IMR-90 (cell line): Measurements from ENCODE around the gene GNE. TPM values are rescaled to one million over a fixed set of nuclear protein-coding genes. Genes with fewer than 3 reads are reported as not detected.

ENCODE experiments used
- ATAC-seq: fragments of 200-7000 bp; cut with Tn5 transposase; 2 replicates; pipeline ENCODE4 v1.9.1; 2020; ENCODE audit warnings: low read depth, mild to moderate bottlenecking, moderate library complexity
- BruUV-seq: library from RNA; stranded (reverse); fragments of 400-500 nt; replicated peaks from 2 replicates; lab custom pipeline; 2021; lab: Mats Ljungman, UMichigan
- CTCF ChIA-PET: fragments of 300-600 bp; formaldehyde crosslinking; extraction: SDS; loops from one replicate; lab custom pipeline; 2021; ENCODE audit warnings: antibody characterized with exemption; lab: Yijun Ruan, JAX
- POLR2A ChIA-PET: fragments of 300-600 bp; sonication (Branson Sonifier 250); formaldehyde crosslinking; loops from one replicate; lab custom pipeline; 2022; ENCODE audit warnings: antibody characterized with exemption; ENCODE audit not compliant: unreplicated experiment; lab: Charles Lee
- DNase-seq: peaks from one replicate; pipeline ENCODE4 v3.0.0; 2013
- H2AFZ ChIP-seq: replicated peaks from 2 replicates; pipeline ENCODE3; 2013; ENCODE audit warnings: low read length, mild to moderate bottlenecking; ENCODE audit not compliant: poor library complexity
- H2AK5ac ChIP-seq: 2 replicates; pipeline ENCODE4 v1.6.1; 2013; ENCODE audit warnings: low read depth, low read length, inconsistent platforms
- H2AK9ac ChIP-seq: replicated peaks from 2 replicates; pipeline ENCODE3; 2013; ENCODE audit warnings: mild to moderate bottlenecking, low read depth, low read length, moderate library complexity; ENCODE audit not compliant: poor library complexity
- H2BK120ac ChIP-seq: 2 replicates; pipeline ENCODE4 v1.6.1; 2013; ENCODE audit warnings: low read depth, low read length, inconsistent platforms
- H2BK15ac ChIP-seq: 3 replicates; pipeline ENCODE4 v1.6.1; 2013; ENCODE audit warnings: low read depth, low read length, inconsistent platforms
- H2BK20ac ChIP-seq: 2 replicates; pipeline ENCODE4 v1.6.1; 2013; ENCODE audit warnings: low read depth, mild to moderate bottlenecking, inconsistent platforms, low read length, moderate library complexity
- H2BK5ac ChIP-seq: 2 replicates; pipeline ENCODE4 v1.6.1; 2013; ENCODE audit warnings: mild to moderate bottlenecking, low read depth, low read length, inconsistent platforms; ENCODE audit not compliant: poor library complexity, severe bottlenecking
- H3K14ac ChIP-seq: replicated peaks from 2 replicates; pipeline ENCODE4 v1.6.1; 2013; ENCODE audit warnings: low read depth, low read length, inconsistent platforms
- H3K18ac ChIP-seq: 2 replicates; pipeline ENCODE4 v1.6.1; 2013; ENCODE audit warnings: low read depth, low read length, control low read depth
- H3K23ac ChIP-seq: 2 replicates; pipeline ENCODE4 v1.6.1; 2013; ENCODE audit warnings: low read depth, low read length, inconsistent platforms
- H3K27ac ChIP-seq: 2 replicates; pipeline ENCODE4 v1.5.1; 2013; ENCODE audit warnings: mild to moderate bottlenecking, control low read depth, low read length; ENCODE audit not compliant: insufficient read depth
- H3K27me3 ChIP-seq: 2 replicates; pipeline ENCODE4 v1.6.1; 2013; ENCODE audit warnings: low read length; ENCODE audit not compliant: control insufficient read depth, insufficient read depth
- H3K36me3 ChIP-seq: 2 replicates; pipeline ENCODE4 v1.6.1; 2013; ENCODE audit warnings: low read length, mixed read lengths; ENCODE audit not compliant: control insufficient read depth, insufficient read depth
- H3K4ac ChIP-seq: 2 replicates; pipeline ENCODE4 v1.6.1; 2013; ENCODE audit warnings: low read depth, low read length, inconsistent platforms
- H3K4me1 ChIP-seq: 2 replicates; pipeline ENCODE4 v1.6.1; 2013; ENCODE audit warnings: low read length, mixed read lengths; ENCODE audit not compliant: control insufficient read depth, insufficient read depth
- H3K4me2 ChIP-seq: 2 replicates; pipeline ENCODE4 v1.6.1; 2013; ENCODE audit warnings: low read depth, mild to moderate bottlenecking, control low read depth, low read length, moderate library complexity
- H3K4me3 ChIP-seq: 2 replicates; pipeline ENCODE4 v1.5.1; 2013; ENCODE audit warnings: low read depth, mild to moderate bottlenecking, control low read depth, low read length, moderate library complexity; ENCODE audit not compliant: insufficient read depth
- H3K56ac ChIP-seq: 2 replicates; pipeline ENCODE4 v1.6.1; 2013; ENCODE audit warnings: low read length, inconsistent platforms; ENCODE audit not compliant: insufficient read depth; ENCODE audit errors: extremely low read depth
- H3K79me1 ChIP-seq, 2 experiments: 2 replicates each; pipeline ENCODE4 v1.6.1; 2013; ENCODE audit warnings: low read length in 2 of 2, inconsistent platforms in 1 of 2, low read depth in 1 of 2
- H3K9ac ChIP-seq: 2 replicates; pipeline ENCODE4 v1.6.1; 2013; ENCODE audit warnings: low read depth, low read length, control low read depth
- H3K9me1 ChIP-seq: 2 replicates; pipeline ENCODE4 v1.6.1; 2013; ENCODE audit warnings: low read length, inconsistent platforms; ENCODE audit not compliant: insufficient read depth
- H3K9me3 ChIP-seq: 2 replicates; pipeline ENCODE4 v1.6.1; 2013; ENCODE audit warnings: low read length; ENCODE audit not compliant: control insufficient read depth, insufficient read depth
- H4K20me1 ChIP-seq: 2 replicates; pipeline ENCODE4 v1.6.1; 2013; ENCODE audit warnings: low read length, inconsistent platforms; ENCODE audit not compliant: insufficient read depth
- H4K5ac ChIP-seq: 2 replicates; pipeline ENCODE4 v1.6.1; 2013; ENCODE audit warnings: mild to moderate bottlenecking, low read depth, low read length, control low read depth
- H4K8ac ChIP-seq, 2 experiments: 2 replicates each; pipeline ENCODE4 v1.6.1; 2013; ENCODE audit warnings: low read depth in 2 of 2, low read length in 2 of 2, control low read depth in 1 of 2, inconsistent platforms in 1 of 2
- H4K91ac ChIP-seq: 2 replicates; pipeline ENCODE4 v1.6.1; 2013; ENCODE audit warnings: low read depth, low read length, inconsistent platforms; ENCODE audit not compliant: insufficient read depth
- BHLHE40 ChIP-seq: fragments of 150-350 bp; IDR thresholded peaks from 2 replicates; pipeline ENCODE4 v1.6.1; 2016; ENCODE audit warnings: mild to moderate bottlenecking, low read depth, low read length
- CEBPB ChIP-seq: IDR thresholded peaks from 2 replicates; pipeline ENCODE4 v1.6.1; 2012; ENCODE audit warnings: low read depth, low read length, improper control_type of control experiment
- CHD1 ChIP-seq: IDR thresholded peaks from 2 replicates; pipeline ENCODE4 v1.6.1; 2012; ENCODE audit warnings: low read depth, low read length, improper control_type of control experiment
- ELK1 ChIP-seq: fragments of 150-350 bp; IDR thresholded peaks from 2 replicates; pipeline ENCODE4 v1.6.1; 2016; ENCODE audit warnings: low read depth, mild to moderate bottlenecking, low read length, moderate library complexity, borderline replicate concordance
- FOS ChIP-seq: fragments of 150-350 bp; IDR thresholded peaks from 2 replicates; pipeline ENCODE4 v1.6.1; 2016; ENCODE audit warnings: low read depth, low read length
- MAFK ChIP-seq: IDR thresholded peaks from 2 replicates; pipeline ENCODE4 v1.6.1; 2012; ENCODE audit warnings: low read depth, low read length, improper control_type of control experiment
- MAZ ChIP-seq: IDR thresholded peaks from 2 replicates; pipeline ENCODE4 v1.6.1; 2012; ENCODE audit warnings: low read depth, mild to moderate bottlenecking, low read length, improper control_type of control experiment, moderate library complexity, borderline replicate concordance
- MXI1 ChIP-seq: IDR thresholded peaks from 2 replicates; pipeline ENCODE4 v1.6.1; 2012; ENCODE audit warnings: low read depth, mild to moderate bottlenecking, low read length, moderate library complexity, borderline replicate concordance
- NFE2L2 ChIP-seq: fragments of 150-350 bp; IDR thresholded peaks from 2 replicates; pipeline ENCODE4 v1.6.1; 2016; ENCODE audit warnings: low read depth, mild to moderate bottlenecking, low read length
- RCOR1 ChIP-seq: IDR thresholded peaks from 2 replicates; pipeline ENCODE4 v1.6.1; 2012; ENCODE audit warnings: mild to moderate bottlenecking, low read length, improper control_type of control experiment; ENCODE audit not compliant: insufficient replicate concordance
- RFX5 ChIP-seq: IDR thresholded peaks from 2 replicates; pipeline ENCODE4 v1.8.0; 2012; ENCODE audit warnings: low read depth, mild to moderate bottlenecking, low read length, moderate library complexity
- SMC3 ChIP-seq: fragments of 150-350 bp; IDR thresholded peaks from 2 replicates; pipeline ENCODE4 v1.6.1; 2016; ENCODE audit warnings: low read depth, mild to moderate bottlenecking, antibody characterized with exemption, low read length, moderate library complexity
- USF2 ChIP-seq: fragments of 150-350 bp; IDR thresholded peaks from 2 replicates; pipeline ENCODE4 v1.6.1; 2017; ENCODE audit warnings: mild to moderate bottlenecking, antibody characterized with exemption, low read length, low read depth
- WGBS, 2 experiments: methylation state at CpG; one replicate each; pipeline versions ENCODE4 v1.1.5 to v1.1.7; 2013; ENCODE audit warnings: missing lambda C conversion rate in 2 of 2; ENCODE audit not compliant: insufficient read length in 1 of 2; ENCODE audit errors: extremely low coverage in 2 of 2; 5-methylcytosine and 5-hydroxymethylcytosine counted together
- dilution Hi-C: fragments of 300-500 bp; cut with HindIII; formaldehyde crosslinking; loops from one replicate; pipeline ENCODE4 v1.14.3; 2018; ENCODE audit warnings: low sequenced_read_pairs; ENCODE audit not compliant: unreplicated experiment
- in situ Hi-C: fragments of 300-500 bp; cut with MboI; formaldehyde crosslinking; loops from 3 replicates; pipeline ENCODE4 v1.14.3; 2019; ENCODE audit warnings: low sequenced_read_pairs, inconsistent platforms, mixed read lengths
- intact Hi-C: fragments of 100-400 bp; cut with micrococcal nuclease; formaldehyde crosslinking; loops from 2 replicates; pipeline ENCODE4 v1.10.0; 2022
- polyA plus RNA-seq, 3 experiments: library from polyadenylated mRNA; depleted of rRNA; stranded (reverse); fragments of >200 nt; gene quantifications; 2 replicates each; pipeline ENCODE4 v1.2.3, GENCODE V29; 2012; ENCODE audit warnings: low replicate concordance in 1 of 3
- total RNA-seq: library from RNA; depleted of rRNA; stranded (reverse); fragments of >200 nt; gene quantifications from 2 replicates; pipeline ENCODE4 v1.2.3, GENCODE V29; 2012
- TF ChIP-seq, protein P1 (sequence below): conservative IDR thresholded peaks from 2 replicates; pipeline ENCODE4 v1.5.1; 2012; ENCODE audit warnings: mild to moderate bottlenecking, low read depth, low read length, improper control_type of control experiment

Gene GNE
- total and polyA plus RNA-seq, 2 of the 4 experiments (the other 2 are of a cell fraction) = 11.7 to 34.1 TPM

GRCh38 chr9:36194326-36195000 is 63.8 kb downstream of the GNE start:
- H4K20me1 ChIP-seq = peaks cover 59% of the 10 kb centered on the region
- no peak for ATAC-seq
- H3K18ac ChIP-seq = no peak overlapping the region
- no peak overlapping the region for H3K4ac ChIP-seq
- ChIA-PET CTCF (interaction anchor here (0.6 kb wide), 1 partner anchor 75 kb away, joined by 3 read pairs; no protein-coding TSS in a partner anchor), POLR2A (no interaction called here)
- H3K4me3 ChIP-seq = no peak overlapping the region
- H2BK5ac ChIP-seq = peak overlapping the region; percentile 32
- intact Hi-C loops = loop anchor here (5.0 kb wide), 2 partner anchors 92 to 133 kb away; no protein-coding TSS in a partner anchor
- H3K4me1 ChIP-seq = peaks cover 11% of the 10 kb centered on the region
- H3K27ac ChIP-seq = no peak overlapping the region
- no peak overlapping the region for H2BK15ac ChIP-seq
- peak overlapping the region in 1 of 2 experiments; percentile 31; a peak in 1 of 4 replicates for H4K8ac ChIP-seq
- no peak overlapping the region for H2AK9ac ChIP-seq
- no peak overlapping the region for H3K14ac ChIP-seq
- H3K9me3 ChIP-seq = no peaks in the 10 kb centered on the region
- no peak overlapping the region for H2AFZ ChIP-seq
- H3K9me1 ChIP-seq = peaks cover 12% of the 10 kb centered on the region
- TF ChIP-seq MXI1 (no peak), SMC3 (no peak), RCOR1 (no peak), BHLHE40 (no peak), USF2 (no peak), CEBPB (no peak), MAFK (no peak), FOS (no peak), MAZ (no peak), RFX5 (no peak), ELK1 (no peak), NFE2L2 (no peak), CHD1 (no peak)
- TF ChIP-seq, protein P1, sequence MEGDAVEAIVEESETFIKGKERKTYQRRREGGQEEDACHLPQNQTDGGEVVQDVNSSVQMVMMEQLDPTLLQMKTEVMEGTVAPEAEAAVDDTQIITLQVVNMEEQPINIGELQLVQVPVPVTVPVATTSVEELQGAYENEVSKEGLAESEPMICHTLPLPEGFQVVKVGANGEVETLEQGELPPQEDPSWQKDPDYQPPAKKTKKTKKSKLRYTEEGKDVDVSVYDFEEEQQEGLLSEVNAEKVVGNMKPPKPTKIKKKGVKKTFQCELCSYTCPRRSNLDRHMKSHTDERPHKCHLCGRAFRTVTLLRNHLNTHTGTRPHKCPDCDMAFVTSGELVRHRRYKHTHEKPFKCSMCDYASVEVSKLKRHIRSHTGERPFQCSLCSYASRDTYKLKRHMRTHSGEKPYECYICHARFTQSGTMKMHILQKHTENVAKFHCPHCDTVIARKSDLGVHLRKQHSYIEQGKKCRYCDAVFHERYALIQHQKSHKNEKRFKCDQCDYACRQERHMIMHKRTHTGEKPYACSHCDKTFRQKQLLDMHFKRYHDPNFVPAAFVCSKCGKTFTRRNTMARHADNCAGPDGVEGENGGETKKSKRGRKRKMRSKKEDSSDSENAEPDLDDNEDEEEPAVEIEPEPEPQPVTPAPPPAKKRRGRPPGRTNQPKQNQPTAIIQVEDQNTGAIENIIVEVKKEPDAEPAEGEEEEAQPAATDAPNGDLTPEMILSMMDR = no peak
- no TSS peak for BruUV-seq
- WGBS, 2 experiments = 75% methylated on average over 2 of the region's 4 CpGs; no CpG with 5 or more reads in 1 of the 2 experiments
- H3K27me3 ChIP-seq = no peaks in the 10 kb centered on the region
- H3K9ac ChIP-seq = no peak overlapping the region; the same call in 1 of the 2 replicates
- H4K91ac ChIP-seq = no peak overlapping the region
- H2BK120ac ChIP-seq = no peak overlapping the region
- dilution Hi-C loops = no loop called here
- peak; percentile 25 for DNase-seq
- no peak overlapping the region for H2AK5ac ChIP-seq
- peak overlapping the region; percentile 62 for H3K4me2 ChIP-seq
- H3K79me1 ChIP-seq = peaks cover 8 to 61% of the 10 kb centered on the region in 2 experiments; a peak in 3 of 4 replicates
- H4K5ac ChIP-seq = no peak overlapping the region
- H3K23ac ChIP-seq = peak overlapping the region; percentile 86; the same call in 1 of the 2 replicates
- H2BK20ac ChIP-seq = no peak overlapping the region
- H3K56ac ChIP-seq = no peak overlapping the region
- in situ Hi-C loops = no loop called here
- peaks cover 13% of the 10 kb centered on the region for H3K36me3 ChIP-seq
